ENCODE results near the gene TRAPPC2L.

DNA sequence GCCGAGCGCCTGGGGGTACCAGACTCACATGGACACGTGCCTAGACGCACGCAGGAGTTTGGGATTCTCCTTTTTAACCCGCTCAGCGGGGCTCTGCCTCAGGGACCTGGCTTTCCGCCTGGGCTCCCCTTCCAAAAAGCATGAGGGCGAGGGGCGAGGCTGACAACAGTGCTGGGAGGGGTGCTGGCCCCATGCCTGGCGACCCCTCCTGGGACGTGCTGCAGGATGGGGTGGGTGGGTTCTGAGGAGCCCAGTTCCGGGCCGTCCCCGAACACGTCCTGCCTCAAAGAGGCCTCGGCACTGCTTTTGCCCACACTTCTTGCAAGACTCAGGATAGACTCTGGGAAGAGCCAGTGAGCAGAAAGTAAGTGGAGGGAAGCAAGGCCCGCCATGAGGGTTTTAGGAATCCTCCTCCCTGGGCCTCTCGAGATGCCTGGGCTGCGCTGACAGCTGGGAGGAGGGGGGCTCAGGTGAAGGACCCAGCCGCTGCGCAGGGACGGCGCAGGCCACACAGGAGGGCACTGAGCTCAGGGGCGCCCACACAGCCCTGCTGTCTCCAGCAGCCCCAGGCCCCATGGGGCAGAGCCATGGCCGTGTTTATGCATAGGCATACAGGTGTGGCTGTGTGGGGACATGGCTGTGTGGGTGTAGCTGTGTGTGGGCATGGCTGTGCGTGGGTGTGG, 24.9 kb downstream of the TRAPPC2L start:
- TF ChIP-seq, protein P1, sequence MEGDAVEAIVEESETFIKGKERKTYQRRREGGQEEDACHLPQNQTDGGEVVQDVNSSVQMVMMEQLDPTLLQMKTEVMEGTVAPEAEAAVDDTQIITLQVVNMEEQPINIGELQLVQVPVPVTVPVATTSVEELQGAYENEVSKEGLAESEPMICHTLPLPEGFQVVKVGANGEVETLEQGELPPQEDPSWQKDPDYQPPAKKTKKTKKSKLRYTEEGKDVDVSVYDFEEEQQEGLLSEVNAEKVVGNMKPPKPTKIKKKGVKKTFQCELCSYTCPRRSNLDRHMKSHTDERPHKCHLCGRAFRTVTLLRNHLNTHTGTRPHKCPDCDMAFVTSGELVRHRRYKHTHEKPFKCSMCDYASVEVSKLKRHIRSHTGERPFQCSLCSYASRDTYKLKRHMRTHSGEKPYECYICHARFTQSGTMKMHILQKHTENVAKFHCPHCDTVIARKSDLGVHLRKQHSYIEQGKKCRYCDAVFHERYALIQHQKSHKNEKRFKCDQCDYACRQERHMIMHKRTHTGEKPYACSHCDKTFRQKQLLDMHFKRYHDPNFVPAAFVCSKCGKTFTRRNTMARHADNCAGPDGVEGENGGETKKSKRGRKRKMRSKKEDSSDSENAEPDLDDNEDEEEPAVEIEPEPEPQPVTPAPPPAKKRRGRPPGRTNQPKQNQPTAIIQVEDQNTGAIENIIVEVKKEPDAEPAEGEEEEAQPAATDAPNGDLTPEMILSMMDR (IDR thresholded peaks at IDR 0.05; ENCODE audit: insufficient read depth, low read depth, low read length) = no peak
- no peak for TF ChIP-seq EZH2 (IDR thresholded peaks at IDR 0.05; ENCODE audit: insufficient read depth, low read length)
